Adipose tissue (tissue), 3 donors: ENCODE results near the gene XIRP2. TPM values are rescaled to one million over a fixed set of nuclear protein-coding genes. Genes with fewer than 3 reads are reported as not detected.

Experiments
- H3K27ac ChIP-seq: one replicate; pipeline ENCODE4 v1.5.1; 2013; ENCODE audit warnings: low read depth, low read length
- WGBS, 3 donors: extraction: QIAGEN DNeasy Blood & Tissue Kit; methylation state at CpG; one replicate each; pipeline ENCODE4 v1.1.7; 2013; 5-methylcytosine and 5-hydroxymethylcytosine counted together
- polyA plus RNA-seq, 3 donors: library from polyadenylated mRNA; stranded (reverse); fragments of 200-250 nt; gene quantifications; one replicate each; pipeline ENCODE4 v1.2.3, GENCODE V29; 2013
- donor health status: healthy with polysubstance abuse.
- donor health status: Bipolar disorder and iron deficiency.
- donor health status: healthy.

Gene XIRP2
- polyA plus RNA-seq, 3 donors: 0.16 to 0.45 (median 0.38) TPM

DNA sequence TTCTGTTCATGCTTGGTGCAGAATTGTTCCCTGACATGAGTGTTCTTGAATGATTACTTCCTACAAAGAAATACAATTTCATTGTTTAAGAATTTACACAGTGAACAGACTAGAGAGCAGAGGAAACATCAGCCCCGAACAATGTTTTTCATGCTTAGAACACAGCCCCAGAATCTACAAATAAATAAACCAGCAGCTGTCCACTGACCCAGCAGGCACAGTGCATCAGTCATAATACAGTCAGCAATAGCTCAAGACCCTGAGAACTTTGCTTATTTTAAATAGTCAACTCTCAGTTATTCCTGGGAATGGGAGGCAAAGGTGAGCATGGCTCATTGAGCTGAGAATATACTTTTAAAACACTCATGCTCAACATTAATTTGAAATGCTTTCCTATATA, 38.4 kb downstream of the XIRP2 start:
- WGBS, 3 donors: 66 to 80% (median 79%) methylated on average over 1 of the region's 1 CpG
- no peak overlapping the region for H3K27ac ChIP-seq

DNA sequence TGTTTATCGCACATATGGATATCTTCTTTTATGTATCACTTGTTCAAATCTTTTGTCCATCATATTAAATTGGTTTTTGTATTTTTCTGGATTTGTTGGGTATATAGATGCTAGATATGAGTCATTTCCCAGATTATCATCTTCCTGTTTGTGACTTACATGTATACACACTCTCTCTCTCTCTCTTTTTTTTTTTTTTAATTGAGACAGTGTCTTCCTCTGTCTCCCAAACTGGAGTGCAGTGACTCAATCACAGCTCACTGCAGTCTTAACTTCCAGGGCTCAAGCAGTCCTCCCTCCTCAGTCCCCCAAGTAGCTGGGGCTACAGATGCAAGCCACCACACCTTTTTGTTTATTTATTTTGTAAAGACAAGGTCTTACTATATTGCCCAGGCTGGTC, 43.8 kb downstream of the XIRP2 start:
- WGBS, 3 donors: 92 to 100% (median 99%) methylated on average over 1 of the region's 1 CpG
- H3K27ac ChIP-seq: no peak overlapping the region

DNA sequence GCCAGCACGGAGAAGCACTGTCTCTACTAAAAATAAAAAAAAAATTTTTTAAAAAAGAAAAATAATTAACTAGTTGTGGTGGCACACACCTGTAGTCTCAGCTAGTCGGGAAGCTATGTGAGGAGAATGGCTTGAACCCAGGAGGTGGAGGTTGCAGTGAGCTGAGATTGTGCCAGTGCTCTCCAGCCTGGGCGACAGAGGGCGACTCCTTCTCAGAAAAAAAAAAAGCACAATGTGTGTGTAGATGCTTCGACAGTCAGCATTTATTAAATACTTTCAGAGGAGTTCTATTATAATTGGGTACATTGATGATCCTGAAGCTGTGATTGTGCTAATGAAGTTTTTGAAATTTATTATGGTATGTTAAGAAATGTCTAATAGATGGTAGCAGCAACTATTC, 46.5 kb downstream of the XIRP2 start:
- 74 to 87% (median 82%) methylated on average over 5 of the region's 5 CpGs for WGBS, 3 donors
- H3K27ac ChIP-seq: no peak overlapping the region

DNA sequence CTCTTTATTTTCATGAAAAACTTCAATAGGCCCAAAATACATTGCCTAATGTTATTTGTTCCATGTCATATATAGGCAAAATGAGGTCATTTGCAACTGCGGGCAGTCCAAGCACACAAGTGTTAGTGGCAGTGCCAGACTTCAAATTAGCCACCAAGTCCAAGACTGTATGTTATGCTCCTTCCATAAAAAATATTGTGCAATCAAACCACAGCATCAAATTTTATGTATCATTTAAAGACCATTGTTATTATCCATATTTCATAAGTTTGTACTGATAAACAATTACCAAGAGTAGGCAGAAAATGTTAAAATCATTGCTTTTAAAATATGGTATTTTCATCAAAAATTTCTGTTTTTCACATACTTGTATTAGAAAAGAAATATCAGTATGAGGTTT, 54.1 kb downstream of the XIRP2 start:
- 88 to 95% (median 90%) methylated on average over 1 of the region's 1 CpG for WGBS, 3 donors
- no peak overlapping the region for H3K27ac ChIP-seq

DNA sequence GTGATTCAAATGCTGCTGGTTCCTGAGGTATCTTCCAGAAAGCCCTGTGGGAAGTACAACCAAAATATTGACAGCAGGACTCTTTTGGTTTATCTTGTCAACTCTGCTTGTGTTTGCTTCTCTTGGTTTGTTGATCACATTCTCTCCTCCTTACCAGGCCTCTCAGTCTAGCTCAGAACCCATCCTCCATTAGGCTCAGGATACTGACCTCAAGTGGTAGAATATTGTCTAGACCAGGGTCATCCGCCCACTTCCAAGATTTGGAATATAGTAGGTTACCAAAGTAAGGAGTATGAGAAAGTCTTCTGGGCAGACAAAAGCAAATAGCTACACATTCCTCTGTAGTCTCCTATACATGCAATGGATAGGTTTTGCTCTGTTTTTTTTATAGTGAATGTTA, 56.6 kb downstream of the XIRP2 start:
- 94 to 100% (median 97%) methylated on average over 1 of the region's 1 CpG for WGBS, 3 donors
- no peak overlapping the region for H3K27ac ChIP-seq

DNA sequence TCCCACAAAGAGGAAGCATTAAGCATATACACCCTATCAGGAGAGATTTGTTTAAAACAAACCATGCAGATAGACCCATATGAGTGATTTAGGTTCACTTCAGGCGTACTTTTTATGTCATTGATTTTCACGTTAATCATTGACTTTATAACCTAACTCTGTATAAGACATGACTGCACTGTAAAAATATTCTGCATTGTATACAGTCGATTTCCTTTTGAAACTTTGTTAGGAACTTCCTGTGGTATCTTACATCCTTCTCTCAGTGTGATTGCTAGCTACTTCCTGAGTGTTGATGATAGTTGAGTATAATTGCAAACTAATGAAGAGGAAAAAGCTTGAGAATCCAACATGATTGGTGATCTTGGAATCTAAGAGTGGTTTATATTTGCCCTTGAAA, 69.4 kb downstream of the XIRP2 start:
- no peak overlapping the region for H3K27ac ChIP-seq
- WGBS, 3 donors: 14 to 28% (median 28%) methylated on average over 3 of the region's 3 CpGs

DNA sequence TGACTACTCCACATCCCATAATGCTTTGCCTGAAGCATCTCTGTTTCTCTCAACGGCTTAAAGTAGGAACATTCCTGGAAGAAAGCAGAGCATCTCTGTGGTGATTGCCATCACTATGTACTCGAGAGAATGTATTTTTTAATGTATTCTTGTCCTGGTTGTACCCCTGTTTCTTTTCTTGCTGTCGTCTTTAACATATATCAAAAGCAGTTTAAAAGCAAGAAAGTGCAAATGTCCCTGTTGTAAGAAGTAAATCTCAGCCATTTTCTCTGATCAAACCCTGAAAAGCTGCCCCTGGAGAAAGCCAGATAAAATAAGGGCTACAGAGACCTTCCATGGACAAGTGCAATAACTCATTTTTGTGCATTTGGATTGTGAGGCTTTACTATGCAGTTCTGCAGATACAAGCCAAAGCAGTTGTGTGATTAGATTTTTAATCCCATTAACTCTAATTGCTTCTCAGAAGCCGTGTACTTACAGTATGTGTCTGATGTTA, 70.8 kb downstream of the XIRP2 start:
- H3K27ac ChIP-seq: no peak overlapping the region
- WGBS, 3 donors: 52 to 75% (median 57%) methylated on average over 4 of the region's 4 CpGs

DNA sequence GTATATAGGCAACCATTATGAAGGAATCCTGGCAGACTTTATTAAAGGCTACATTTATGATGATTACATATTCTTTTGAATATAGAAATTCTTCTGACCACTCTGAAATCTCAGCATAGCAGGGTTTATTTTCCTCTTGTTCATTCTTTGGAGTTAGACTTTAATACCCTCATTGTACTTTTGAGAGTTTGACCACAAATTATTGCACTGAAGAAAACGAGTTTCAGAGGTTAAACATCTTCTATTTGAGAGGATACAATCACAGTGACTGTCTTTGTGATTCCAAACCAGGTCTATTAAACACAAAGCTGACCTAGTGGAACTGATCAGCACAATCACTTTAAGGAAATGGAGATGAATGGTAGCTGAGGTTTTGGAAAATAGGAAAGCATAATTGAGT, 71.3 kb downstream of the XIRP2 start:
- 53 to 81% (median 72%) methylated on average over 1 of the region's 1 CpG for WGBS, 3 donors
- no peak overlapping the region for H3K27ac ChIP-seq

DNA sequence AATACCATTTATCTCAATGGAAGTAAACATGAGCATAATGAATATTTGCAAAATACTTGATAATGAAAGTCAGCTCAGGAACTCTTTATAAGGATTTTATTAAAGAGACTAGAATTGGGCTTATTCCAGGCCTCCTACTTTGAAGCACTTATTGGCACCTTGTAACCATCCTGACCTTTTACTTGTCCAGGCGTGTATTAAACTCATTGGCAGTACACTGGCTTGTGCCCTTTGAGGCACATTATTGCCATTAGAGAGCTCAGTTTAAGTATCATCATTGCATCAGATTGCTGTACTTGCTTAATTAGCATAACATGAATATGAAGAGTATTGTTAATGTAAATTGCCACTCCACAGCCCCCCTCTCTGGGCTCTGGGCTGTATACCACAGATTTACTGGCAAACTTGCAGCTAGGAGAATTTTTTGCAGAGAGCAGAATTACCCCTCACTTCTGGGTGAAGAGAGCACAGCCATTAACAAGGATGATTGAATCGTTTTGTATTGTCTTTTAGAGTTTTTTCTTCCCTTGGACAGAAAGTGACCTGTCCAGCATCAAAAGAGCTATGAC, 72.5 kb downstream of the XIRP2 start:
- H3K27ac ChIP-seq: no peak overlapping the region
- WGBS, 3 donors: 57 to 74% (median 61%) methylated on average over 2 of the region's 2 CpGs

DNA sequence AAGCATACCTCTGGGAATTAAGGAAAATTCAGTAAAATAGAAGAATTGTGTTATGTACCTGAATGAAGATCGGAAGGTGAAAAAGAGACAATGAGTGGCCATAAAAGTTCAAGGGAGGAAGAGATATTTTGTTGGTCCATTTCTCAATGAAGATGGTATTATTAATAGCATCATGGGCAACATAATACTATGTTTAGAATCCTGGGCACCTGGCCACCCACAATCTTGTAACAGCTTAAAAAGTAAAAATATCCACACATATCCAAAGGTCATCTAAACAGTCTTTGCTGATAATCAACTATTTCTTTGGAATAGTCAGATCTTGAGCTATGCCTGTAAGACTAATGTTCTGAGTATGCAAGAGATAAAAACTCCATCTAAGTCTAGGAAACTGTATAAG, 73.7 kb downstream of the XIRP2 start:
- WGBS, 3 donors: 92 to 100% (median 97%) methylated on average over 1 of the region's 1 CpG
- H3K27ac ChIP-seq: no peak overlapping the region

DNA sequence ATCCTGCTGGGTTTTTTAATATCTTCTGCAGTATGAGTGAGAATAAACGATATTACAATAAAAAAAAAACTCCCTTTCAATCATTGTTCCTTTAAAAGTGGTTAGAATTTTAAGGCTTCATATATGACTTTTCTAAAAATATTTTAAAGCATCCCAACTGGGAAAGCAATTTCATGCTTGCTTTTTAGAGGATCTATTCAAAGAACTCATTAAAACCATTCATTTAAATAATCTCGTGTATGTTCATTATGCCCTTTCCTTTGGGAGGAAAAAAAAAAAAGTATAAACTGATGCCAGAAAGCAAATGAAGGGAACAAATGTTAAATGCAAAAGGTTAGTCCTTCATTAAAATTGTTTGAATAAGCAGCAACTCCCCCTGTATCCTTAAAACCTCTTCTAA, 81.2 kb downstream of the XIRP2 start:
- WGBS, 3 donors: 70 to 74% (median 71%) methylated on average over 2 of the region's 2 CpGs
- H3K27ac ChIP-seq: no peak overlapping the region

DNA sequence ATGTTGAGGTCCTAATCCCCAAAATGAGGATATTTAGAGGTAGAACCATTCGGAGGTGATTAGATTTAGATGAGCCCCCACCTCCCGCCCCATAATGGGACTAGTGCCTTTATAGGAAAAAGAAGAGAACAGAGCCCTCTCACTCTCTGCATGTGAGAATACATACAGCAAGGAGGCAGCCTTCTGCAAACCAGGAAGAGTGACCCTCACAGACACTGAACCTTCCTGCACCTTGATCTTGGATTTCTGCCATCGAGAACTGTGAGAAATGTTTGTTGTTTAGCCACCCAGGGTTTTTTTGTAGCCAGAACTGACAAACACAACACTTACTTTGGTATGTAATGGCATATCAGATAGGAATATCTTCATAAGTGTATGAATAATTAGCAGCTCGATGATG, 83.7 kb downstream of the XIRP2 start:
- H3K27ac ChIP-seq: no peak overlapping the region
- WGBS, 3 donors: 69 to 79% (median 74%) methylated on average over 4 of the region's 4 CpGs

DNA sequence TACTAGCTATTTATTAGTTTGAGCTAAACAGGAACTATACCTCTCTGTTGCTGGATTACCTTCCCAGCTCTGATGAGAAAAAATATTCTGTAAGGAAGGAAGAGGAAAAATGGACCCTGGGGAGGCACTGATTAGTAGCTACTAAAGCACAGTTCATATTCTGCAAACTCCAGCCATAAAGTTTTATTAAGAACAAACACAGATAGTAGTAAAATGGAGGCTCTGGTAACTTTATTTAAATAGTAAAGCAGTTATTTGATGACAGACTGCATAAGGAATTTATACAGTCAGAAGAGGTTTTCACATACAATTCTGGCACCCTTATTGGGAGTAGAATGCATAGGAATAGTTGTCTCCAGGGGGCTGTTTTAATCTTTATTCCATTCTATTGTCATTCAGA, 84.1 kb downstream of the XIRP2 start:
- no peak overlapping the region for H3K27ac ChIP-seq

DNA sequence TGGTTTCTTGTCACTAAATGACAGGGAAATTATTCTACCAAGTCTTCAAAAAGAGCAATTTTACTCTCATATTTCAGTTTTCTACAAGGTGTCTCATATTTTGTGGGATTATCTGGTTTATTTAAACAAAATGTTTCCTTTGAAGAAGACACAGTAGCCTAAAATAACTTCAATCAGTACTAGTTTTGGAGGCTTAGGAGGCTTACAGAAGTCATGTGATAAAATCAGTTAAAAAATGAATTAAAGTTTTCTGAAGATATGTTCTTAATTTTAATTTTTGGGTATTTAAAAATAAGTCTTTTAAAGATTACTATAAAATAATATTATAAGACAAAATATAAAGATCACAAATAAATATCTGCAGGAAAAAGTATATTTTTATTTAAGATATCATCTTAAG, 95.9 kb downstream of the XIRP2 start:
- no peak overlapping the region for H3K27ac ChIP-seq

DNA sequence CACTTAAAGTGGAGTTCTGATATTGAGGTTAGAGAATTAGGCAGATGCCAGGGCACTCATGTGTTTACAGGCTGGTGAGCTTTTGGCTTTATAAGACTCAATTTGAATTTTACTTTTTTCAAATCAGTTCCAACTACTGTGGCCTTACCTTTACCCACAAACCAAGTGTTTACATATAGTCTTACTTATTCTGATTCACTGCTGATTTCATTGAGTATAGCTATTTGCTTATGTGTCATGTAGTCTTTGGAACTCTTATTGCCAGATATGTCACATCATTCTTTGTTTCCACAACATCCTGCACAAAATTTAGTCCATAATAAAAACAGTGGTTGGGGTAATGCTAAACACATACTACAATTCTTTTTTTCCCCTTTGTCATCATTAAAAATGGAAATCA, 96.5 kb downstream of the XIRP2 start:
- H3K27ac ChIP-seq: no peak overlapping the region

DNA sequence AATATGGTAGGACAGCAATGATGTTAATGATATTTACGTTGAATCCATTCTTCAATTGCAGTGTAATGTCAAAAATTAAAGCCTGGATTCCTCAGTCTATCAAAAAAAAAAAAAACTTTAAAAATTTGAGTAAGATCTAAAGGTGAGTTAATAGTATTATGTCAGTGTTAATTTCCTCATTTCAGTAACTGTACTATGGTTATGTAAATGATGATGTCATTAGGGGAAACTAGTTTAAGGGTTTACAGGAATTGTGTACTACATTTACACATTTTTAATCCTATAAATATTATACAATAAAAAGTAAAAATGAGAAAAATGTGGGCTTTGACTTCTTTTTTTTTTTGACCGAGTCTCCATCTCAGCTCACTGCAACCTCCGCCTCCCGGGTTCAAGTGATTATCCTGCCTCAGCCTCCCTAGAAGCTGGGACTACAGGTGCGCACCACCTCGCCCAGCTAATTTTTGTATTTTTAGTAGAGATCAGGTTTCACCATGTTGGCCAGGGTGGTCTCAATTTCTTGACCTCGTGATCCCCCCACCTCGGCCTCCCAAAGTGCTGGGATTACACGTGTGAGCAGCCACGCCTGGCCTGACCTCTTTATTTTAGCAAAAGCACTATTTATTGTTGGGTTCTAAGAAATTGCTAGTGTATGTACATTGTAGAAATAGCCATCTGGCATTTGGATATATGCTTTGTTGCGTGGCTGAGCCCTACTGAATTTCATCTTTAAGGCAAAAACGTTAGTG, 106.5 kb downstream of the XIRP2 start:
- 88 to 91% (median 90%) methylated on average over 12 of the region's 12 CpGs for WGBS, 3 donors
- H3K27ac ChIP-seq: no peak overlapping the region

DNA sequence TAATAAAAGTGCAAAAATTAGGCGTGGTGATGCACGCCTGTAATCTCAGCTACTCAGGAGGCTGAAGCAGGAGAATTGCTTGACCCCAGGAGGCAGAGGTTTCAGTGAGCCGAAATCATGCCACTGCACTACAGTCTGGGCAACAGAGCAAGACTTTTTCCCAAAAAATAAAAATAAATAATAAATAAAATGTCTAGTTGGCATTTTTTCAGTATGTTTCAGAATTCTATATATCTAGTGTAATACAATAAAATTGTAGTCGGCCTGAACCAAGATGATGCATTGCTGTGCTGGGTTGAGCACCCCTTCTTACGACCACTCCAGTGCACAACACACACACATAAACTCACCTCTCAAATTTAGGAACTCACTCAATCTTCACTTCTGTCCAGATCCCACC, 108.2 kb downstream of the XIRP2 start:
- WGBS, 3 donors: 88 to 92% (median 92%) methylated on average over 5 of the region's 5 CpGs
- H3K27ac ChIP-seq: no peak overlapping the region

DNA sequence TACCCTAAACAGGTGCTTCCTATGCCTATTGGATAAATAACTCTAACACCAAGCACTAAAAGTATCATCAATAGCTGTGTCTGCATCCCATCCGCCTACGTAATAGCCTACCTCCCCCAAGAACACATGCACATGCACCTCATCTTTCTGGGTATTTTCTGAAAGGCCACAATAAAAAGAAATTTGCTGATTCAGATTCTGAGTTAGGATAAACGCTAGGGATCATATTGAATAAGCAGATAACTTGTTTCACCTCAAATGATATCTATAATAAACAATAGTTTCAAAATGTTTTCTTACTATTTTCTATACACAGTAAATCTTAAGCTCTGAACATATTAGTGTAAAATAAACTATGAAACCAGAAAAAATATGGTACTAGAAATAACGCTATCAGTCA, 112.9 kb downstream of the XIRP2 start:
- no peak overlapping the region for H3K27ac ChIP-seq
- 87 to 96% (median 89%) methylated on average over 4 of the region's 4 CpGs for WGBS, 3 donors

DNA sequence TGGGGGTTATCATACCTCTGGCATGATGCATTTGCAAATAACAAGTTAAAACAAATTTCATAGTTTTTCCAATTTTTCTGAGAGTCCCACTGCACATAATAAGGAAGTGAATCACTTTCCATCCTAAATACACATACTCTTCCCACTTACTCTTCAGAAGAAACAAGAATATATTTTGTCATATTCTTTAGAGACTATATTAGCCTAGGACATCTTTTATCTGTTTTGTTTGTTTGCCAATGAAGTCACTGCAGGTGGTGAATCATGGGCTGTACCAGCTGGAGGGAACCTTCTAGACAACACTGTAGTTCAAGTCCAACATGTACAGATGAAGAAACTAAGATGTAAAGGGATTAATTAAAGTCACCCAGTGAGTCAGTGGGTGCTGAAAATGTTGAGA, 116.8 kb downstream of the XIRP2 start:
- no peak overlapping the region for H3K27ac ChIP-seq

DNA sequence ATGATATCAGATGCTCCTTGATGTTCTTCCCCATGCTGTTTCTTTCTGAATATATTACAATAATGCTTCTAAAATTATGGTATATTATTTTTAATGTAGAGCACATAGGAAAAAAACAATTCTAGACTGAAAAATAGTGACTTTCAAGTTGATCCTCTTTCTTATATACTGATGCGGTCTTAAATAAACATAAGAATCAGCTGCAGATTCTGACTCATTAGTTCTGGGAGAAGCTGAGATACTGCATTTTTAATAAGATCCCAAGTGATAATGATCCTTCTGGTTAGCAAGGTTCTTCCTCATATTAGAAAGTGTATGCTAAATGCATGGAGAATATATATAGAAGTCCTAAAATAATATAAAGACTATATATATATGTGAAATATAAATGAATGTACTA, 124.9 kb downstream of the XIRP2 start:
- 66 to 95% (median 92%) methylated on average over 1 of the region's 1 CpG for WGBS, 3 donors
- no peak overlapping the region for H3K27ac ChIP-seq

DNA sequence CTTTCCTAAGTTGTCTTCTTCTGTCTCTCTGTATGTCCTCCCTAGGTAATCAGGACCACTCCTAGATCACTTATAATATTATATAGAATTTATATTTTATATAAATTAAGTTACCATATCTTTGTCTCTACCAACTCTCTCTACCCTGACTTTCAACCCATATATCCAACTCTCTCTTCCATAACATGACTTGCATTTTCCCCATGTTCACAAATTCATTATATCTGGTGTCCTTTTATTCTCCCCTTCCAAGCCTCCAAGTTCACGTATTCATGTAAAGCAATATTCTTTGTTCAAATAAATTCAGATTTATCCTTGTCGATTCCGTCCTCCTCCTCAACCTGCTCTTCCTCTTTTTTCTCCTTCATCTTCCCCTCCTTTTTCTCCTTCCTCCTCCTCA, 127.5 kb downstream of the XIRP2 start:
- H3K27ac ChIP-seq: no peak overlapping the region
- 86 to 94% (median 89%) methylated on average over 3 of the region's 3 CpGs for WGBS, 3 donors
